Effector memory CD8-positive, alpha-beta T cell (primary cell): ENCODE data around the gene MMAA.
"Not testable (repeated sequence)": the region's sequence is repeated elsewhere in the genome, so short reads cannot be mapped to it uniquely, and the experiment has no call there.

Experiments
- ATAC-seq: fragments of 150-1000 bp; cut with Tn5 transposase; replicated peaks from 2 replicates; pipeline ENCODE4 v1.10.0; 2021; ENCODE audit warnings: mild to moderate bottlenecking, moderate library complexity
- DNase-seq, 3 experiments: peaks; one replicate each; pipeline ENCODE4 v3.0.0; 2021
- H3K27ac Mint-ChIP-seq, 2 donors: one replicate each; pipeline ENCODE4 v1.8.0; 2022; ENCODE audit warnings: mild to moderate bottlenecking in 2 of 2, mixed read lengths in 2 of 2, moderate library complexity in 2 of 2
- H3K27me3 Mint-ChIP-seq, 2 donors: one replicate each; pipeline ENCODE4 v1.8.0; 2022; ENCODE audit warnings: mixed read lengths in 2 of 2
- H3K36me3 Mint-ChIP-seq: one replicate; pipeline ENCODE4 v1.8.0; 2022; ENCODE audit warnings: mild to moderate bottlenecking, moderate library complexity, mixed read lengths; ENCODE audit not compliant: insufficient read depth
- H3K4me1 Mint-ChIP-seq, 2 donors: one replicate each; pipeline ENCODE4 v1.8.0; 2022; ENCODE audit warnings: low read depth in 2 of 2, mixed read lengths in 2 of 2
- H3K4me3 Mint-ChIP-seq, 2 donors: one replicate each; pipeline ENCODE4 v1.8.0; 2022; ENCODE audit warnings: mild to moderate bottlenecking in 2 of 2, mixed read lengths in 2 of 2, moderate library complexity in 2 of 2
- H3K9me3 Mint-ChIP-seq, 2 donors: one replicate each; pipeline ENCODE4 v1.8.0; 2022; ENCODE audit warnings: mixed read lengths in 2 of 2

Gene MMAA

DNA sequence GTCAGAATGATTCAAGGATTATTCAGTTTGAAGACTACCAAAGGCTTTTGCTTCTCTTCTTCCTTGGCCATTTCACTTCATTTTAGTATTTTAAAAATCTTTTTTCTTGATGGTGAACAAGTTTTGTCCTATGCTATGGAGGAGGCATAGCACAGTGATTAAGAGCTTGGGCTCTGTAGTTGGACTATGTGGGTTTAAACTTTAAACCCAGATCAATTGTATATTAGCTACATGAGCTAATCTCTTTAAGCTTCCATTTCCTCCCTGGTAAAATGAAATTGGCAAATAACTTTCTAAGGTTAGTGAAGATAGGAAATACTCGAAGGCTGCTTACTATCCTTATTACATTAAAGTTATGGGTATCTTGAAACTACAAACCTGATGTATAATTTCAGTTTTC, 37.0 kb downstream of the MMAA start:
- no peak for ATAC-seq
- Mint-ChIP-seq H3K27ac (no peak overlapping the region), H3K9me3 (no peaks in the 10 kb centered on the region), H3K4me3 (no peak overlapping the region), H3K4me1 (no peaks in the 10 kb centered on the region), H3K36me3 (peaks cover 18% of the 10 kb centered on the region), H3K27me3 (no peaks in the 10 kb centered on the region)
- no peak for DNase-seq

DNA sequence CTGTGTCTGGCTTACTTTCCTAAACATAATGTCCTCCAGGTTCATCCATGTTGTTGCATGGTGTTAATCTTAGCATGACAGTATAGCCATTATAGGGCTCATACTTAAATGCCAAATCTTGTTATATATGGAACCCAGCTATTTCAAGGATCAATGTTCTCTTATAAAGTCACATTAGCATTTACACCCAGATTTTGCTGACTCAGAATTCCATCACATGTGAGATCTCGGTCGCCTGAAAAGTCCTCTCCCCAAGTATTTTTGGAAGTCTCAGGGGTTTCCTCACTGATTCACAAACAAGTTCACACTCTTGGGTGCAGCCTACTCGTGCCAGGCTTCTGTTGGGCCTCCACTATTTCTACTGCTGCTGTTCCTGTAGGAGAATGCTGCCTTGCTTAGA, 40.9 kb downstream of the MMAA start:
- Mint-ChIP-seq H3K4me3 (no peak overlapping the region), H3K9me3 (peaks cover 0 to 5% of the 10 kb centered on the region in 2 donors), H3K36me3 (peaks cover 9% of the 10 kb centered on the region), H3K27ac (no peak overlapping the region), H3K4me1 (no peaks in the 10 kb centered on the region), H3K27me3 (no peaks in the 10 kb centered on the region)
- ATAC-seq (no peak), DNase-seq (no peak)

DNA sequence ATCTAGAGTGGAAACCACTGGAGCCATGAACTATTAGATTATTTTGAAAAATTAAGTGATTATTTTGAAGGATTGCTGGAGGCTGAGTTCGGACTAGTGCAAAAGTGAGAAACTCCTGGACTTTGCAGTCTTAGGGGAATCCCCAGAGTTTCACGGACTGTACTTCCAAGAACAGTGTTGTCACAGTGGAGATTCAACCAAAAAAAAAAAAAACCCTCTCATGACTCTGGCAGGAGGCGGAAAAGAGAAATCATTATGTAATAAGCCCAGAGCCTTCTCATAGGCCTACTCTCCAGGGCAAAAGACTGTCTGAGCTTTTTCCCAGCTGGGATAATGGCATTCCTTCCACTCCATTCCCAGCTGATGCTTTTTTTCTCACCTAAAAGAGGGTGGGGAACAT, 44.0 kb downstream of the MMAA start:
- H3K9me3 Mint-ChIP-seq = peaks cover 0 to 5% of the 10 kb centered on the region in 2 donors
- ATAC-seq (no peak), DNase-seq (no peak)
- no peaks in the 10 kb centered on the region for H3K4me1 Mint-ChIP-seq
- H3K4me3 Mint-ChIP-seq = no peak overlapping the region
- no peaks in the 10 kb centered on the region for H3K27me3 Mint-ChIP-seq
- no peak overlapping the region for H3K27ac Mint-ChIP-seq
- H3K36me3 Mint-ChIP-seq = no peaks in the 10 kb centered on the region

DNA sequence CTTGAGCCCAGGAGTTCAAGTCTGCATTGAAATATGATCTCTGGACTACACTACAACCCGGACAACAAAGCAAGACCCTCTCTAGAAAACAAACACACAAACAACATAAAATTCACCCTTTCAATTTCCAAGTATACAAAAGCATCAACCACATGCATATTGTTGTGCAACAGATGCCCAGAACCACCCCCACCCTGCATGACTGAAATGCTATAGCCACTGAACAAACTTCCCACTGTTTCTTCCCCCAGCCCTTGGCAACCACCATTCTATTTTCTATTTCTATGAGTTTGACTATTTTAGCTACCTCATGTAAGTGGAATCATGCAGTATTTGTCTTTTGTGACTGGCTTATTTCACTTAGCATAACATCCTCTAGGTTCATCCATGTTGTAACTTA, 46.6 kb downstream of the MMAA start:
- peaks cover 0 to 5% of the 10 kb centered on the region in 2 donors for H3K9me3 Mint-ChIP-seq
- DNase-seq = no peak
- H3K27me3 Mint-ChIP-seq = no peaks in the 10 kb centered on the region
- H3K4me3 Mint-ChIP-seq = no peak overlapping the region
- H3K36me3 Mint-ChIP-seq = no peaks in the 10 kb centered on the region
- H3K27ac Mint-ChIP-seq = no peak overlapping the region
- ATAC-seq = no peak
- H3K4me1 Mint-ChIP-seq = no peaks in the 10 kb centered on the region

DNA sequence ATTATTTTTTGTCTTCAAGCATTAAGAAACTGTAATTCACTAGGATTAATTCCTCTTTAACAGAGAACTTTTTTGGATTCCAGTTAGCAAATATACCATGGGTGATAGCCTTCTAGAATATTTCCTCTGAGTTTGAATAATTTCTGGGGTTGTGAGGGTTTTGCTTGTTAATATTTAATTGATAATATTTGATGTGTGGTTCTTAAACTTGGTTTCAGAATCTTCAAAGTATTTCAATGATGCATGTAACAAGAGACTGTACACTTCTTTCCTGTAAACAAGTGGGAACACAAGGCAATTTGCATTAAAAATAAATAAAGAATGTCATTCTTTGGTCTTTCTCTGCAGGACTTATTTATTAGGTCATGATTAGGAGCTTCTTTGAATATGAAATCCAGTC, 51.2 kb downstream of the MMAA start:
- Mint-ChIP-seq H3K4me1 (no peaks in the 10 kb centered on the region), H3K27me3 (no peaks in the 10 kb centered on the region), H3K27ac (no peak overlapping the region), H3K9me3 (no peaks in the 10 kb centered on the region), H3K36me3 (no peaks in the 10 kb centered on the region), H3K4me3 (no peak overlapping the region)
- DNase-seq = no peak
- no peak for ATAC-seq

DNA sequence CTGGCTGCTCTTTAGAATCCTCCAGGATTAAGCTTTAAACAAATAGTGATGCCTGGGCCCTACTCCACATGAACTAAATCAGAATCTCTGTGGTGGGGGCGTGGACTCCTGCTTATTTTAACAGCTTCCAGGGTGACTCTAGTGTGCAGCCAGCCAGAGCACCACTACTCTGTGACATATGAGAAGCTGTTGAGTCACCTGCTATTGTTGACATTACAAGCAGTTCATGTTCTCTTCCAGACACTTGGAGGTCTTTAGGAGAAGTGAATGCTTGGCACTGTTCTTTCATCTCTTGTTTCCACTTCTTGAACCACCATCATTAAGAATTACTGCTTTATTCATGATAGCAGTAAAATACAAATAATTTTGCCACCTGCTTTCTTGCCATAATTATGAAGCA, 60.3 kb downstream of the MMAA start:
- H3K27ac Mint-ChIP-seq = no peak overlapping the region
- no peaks in the 10 kb centered on the region for H3K36me3 Mint-ChIP-seq
- H3K4me3 Mint-ChIP-seq = no peak overlapping the region
- no peaks in the 10 kb centered on the region for H3K4me1 Mint-ChIP-seq
- H3K27me3 Mint-ChIP-seq = peaks cover 26 to 27% of the 10 kb centered on the region in 2 donors
- ATAC-seq (no peak), DNase-seq (no peak)
- H3K9me3 Mint-ChIP-seq = peaks cover 0 to 7% of the 10 kb centered on the region in 2 donors

DNA sequence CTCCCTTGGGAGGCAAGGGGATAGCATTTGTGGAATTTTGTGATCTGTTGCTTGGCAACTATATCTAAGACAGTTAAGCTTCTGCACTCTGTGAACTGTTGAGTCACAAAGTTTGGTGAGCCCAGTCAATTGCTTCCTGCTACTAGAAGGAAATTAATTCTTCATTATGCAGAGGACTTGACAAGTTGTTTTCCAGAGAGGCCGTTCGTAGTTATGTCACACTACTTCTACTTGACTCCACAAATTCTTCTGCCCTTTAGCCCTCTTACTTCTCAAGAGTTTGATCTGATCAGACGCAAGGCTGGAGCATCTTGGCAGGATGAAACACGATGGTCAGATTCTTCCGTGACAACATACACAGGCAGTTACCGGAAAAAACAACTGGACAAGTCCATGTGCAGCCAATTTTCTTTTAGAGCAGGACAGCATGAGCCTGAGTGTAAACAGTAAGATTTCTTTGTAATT, 60.8 kb downstream of the MMAA start, which contains the start of gene C4orf51:
Gene C4orf51, plus strand, starts transcription at position 156 of the 465 bp plus-strand sequence. Its CDS starts 58 bp downstream, at position 214.
- DNase-seq (no peak), ATAC-seq (no peak)
- no peaks in the 10 kb centered on the region for H3K36me3 Mint-ChIP-seq
- no peak within 1 kb of the TSS for H3K4me3 Mint-ChIP-seq
- peaks cover 26 to 32% of the 10 kb centered on the region in 2 donors for H3K27me3 Mint-ChIP-seq
- no peak within 1 kb of the TSS for H3K27ac Mint-ChIP-seq
- peaks cover 0 to 7% of the 10 kb centered on the region in 2 donors for H3K9me3 Mint-ChIP-seq
- H3K4me1 Mint-ChIP-seq = no peaks in the 10 kb centered on the region

DNA sequence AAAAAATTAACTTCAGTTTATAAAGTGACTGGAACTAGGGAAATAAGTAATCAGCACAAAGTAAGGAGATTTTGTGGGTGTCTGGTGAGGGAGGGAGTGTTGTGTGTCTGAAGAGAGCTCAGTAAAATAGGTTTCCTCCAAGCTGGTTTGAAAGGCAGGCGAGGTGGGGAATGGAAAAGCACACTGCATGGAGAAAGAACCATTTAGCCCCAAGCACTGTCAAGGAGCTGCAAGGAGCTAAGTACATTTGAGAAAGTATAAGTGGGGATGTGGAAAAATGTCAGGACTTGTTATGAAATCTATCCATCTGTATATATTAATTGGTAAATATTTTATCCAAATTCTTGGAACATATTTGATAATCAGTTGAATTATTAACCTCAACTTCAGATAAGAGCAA, 61.7 kb downstream of the MMAA start:
- H3K4me3 Mint-ChIP-seq = no peak overlapping the region
- ATAC-seq (no peak), DNase-seq (no peak)
- no peaks in the 10 kb centered on the region for H3K4me1 Mint-ChIP-seq
- peaks cover 26 to 39% of the 10 kb centered on the region in 2 donors for H3K27me3 Mint-ChIP-seq
- no peak overlapping the region for H3K27ac Mint-ChIP-seq
- H3K36me3 Mint-ChIP-seq = no peaks in the 10 kb centered on the region
- peaks cover 0 to 7% of the 10 kb centered on the region in 2 donors for H3K9me3 Mint-ChIP-seq

DNA sequence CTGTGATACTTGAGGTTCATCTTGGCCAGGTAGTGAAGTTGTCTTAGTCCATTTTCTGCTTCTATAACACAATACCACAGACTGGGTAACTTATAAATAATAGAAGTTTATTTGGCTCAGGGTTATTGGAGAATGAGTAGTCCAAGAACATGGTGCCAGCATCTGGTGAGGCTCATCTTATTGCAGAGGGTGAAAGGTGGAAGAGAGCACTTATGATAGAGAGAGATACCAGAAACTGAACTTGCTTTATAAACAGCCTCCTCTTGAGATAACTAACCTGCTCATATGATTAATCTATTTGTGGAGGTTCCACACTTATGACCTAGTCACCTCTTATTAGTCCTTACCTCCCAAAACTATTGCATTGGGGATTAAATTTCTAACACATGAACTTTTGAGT, 62.3 kb downstream of the MMAA start:
- Mint-ChIP-seq H3K27ac (no peak overlapping the region), H3K36me3 (no peaks in the 10 kb centered on the region), H3K4me3 (no peak overlapping the region), H3K4me1 (no peaks in the 10 kb centered on the region), H3K9me3 (peaks cover 0 to 7% of the 10 kb centered on the region in 2 donors), H3K27me3 (peaks cover 26 to 39% of the 10 kb centered on the region in 2 donors)
- no peak for DNase-seq
- ATAC-seq = no peak

DNA sequence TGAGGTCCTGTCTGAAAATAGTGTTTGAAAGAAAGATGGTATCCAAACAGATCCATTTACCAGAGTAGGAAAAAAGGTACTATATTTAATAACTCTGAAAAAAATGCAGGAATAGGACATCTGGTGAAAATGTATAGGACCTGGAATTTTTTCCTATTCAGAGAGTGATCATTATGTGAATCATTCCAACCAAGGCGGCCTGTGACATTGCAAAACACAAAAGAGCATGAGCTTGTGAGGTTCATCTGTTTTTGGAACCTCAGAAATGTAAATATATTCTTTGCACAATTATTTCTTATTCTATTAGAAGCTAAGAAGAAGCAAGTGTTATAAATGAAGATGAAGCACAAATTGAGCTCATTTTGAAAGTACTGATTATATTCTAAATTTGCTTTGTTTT, 62.8 kb downstream of the MMAA start:
- H3K4me1 Mint-ChIP-seq = no peaks in the 10 kb centered on the region
- H3K36me3 Mint-ChIP-seq = no peaks in the 10 kb centered on the region
- H3K9me3 Mint-ChIP-seq = peaks cover 0 to 7% of the 10 kb centered on the region in 2 donors
- ATAC-seq = no peak
- DNase-seq = no peak
- H3K27me3 Mint-ChIP-seq = peaks cover 26 to 39% of the 10 kb centered on the region in 2 donors
- H3K4me3 Mint-ChIP-seq = no peak overlapping the region
- no peak overlapping the region for H3K27ac Mint-ChIP-seq

DNA sequence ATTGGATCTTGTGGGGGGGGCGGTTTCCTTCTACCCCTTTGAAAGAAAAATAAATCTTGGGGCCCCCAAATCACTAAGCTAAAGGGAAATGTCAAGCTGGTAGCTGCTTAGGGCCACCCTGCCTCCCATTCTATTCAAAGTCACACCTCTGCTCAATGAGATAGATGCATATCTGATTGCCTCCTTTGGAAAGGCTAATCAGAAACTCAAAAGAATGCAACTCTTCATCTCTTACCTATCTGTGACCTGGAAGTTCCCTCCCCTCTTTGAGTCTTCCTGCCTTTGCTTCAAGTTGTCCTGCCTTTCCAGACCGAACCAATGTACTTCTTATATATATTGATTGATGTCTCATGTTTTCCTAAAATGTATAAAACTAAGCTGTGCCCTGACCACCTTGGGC, 67.8 kb downstream of the MMAA start:
- H3K27ac Mint-ChIP-seq = no peak overlapping the region
- no peaks in the 10 kb centered on the region for H3K9me3 Mint-ChIP-seq
- no peak overlapping the region for H3K4me3 Mint-ChIP-seq
- DNase-seq = no peak
- no peaks in the 10 kb centered on the region for H3K36me3 Mint-ChIP-seq
- ATAC-seq = no peak
- peaks cover 0 to 1% of the 10 kb centered on the region in 2 donors for H3K4me1 Mint-ChIP-seq
- peaks cover 0 to 33% of the 10 kb centered on the region in 2 donors for H3K27me3 Mint-ChIP-seq

DNA sequence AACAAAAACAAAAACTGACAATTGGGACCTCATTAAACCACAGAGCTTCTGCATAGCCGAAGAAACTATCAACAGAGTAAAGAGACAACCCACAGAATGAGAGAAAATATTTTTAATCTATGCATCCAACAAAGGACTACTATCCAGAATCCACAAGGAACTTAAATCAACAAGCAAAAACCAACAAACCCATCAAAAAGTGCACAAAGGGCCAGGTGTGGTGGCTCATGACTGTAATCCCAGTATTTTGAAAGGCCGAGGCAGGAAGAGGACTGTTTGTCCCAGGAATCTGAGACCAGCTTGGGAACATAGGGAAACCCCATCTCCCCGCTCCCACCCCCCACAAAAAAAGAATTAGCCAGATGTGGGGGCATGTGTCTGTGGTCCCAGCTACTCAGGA, 71.4 kb downstream of the MMAA start:
- peaks cover 0 to 1% of the 10 kb centered on the region in 2 donors for H3K4me1 Mint-ChIP-seq
- H3K27me3 Mint-ChIP-seq = peaks cover 0 to 18% of the 10 kb centered on the region in 2 donors
- no peaks in the 10 kb centered on the region for H3K36me3 Mint-ChIP-seq
- ATAC-seq (no peak), DNase-seq (no peak)
- no peak overlapping the region for H3K27ac Mint-ChIP-seq
- no peaks in the 10 kb centered on the region for H3K9me3 Mint-ChIP-seq
- no peak overlapping the region for H3K4me3 Mint-ChIP-seq

DNA sequence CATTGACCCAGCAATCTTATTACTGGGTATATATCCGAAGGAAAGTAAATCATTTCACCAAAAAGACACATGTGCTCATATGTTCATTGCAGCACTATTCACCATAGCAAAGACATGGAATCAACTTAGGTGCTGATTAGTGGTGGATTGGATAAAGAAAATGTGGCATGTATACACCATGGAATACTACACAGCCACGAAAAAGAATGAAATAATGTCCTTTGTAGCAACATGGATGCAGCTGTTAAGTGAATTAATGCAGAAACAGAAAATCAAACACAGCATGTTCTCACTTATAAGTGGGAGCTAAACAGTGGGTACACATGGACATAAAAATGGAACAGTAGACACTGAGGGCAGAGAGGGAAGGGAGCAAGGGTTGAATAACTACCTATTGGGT, 72.2 kb downstream of the MMAA start:
- not testable (repeated sequence) for H3K36me3 Mint-ChIP-seq, H3K9me3 Mint-ChIP-seq, ATAC-seq, H3K4me3 Mint-ChIP-seq, H3K4me1 Mint-ChIP-seq, H3K27ac Mint-ChIP-seq, DNase-seq
- peaks cover 0 to 17% of the 10 kb centered on the region in 2 donors for H3K27me3 Mint-ChIP-seq

DNA sequence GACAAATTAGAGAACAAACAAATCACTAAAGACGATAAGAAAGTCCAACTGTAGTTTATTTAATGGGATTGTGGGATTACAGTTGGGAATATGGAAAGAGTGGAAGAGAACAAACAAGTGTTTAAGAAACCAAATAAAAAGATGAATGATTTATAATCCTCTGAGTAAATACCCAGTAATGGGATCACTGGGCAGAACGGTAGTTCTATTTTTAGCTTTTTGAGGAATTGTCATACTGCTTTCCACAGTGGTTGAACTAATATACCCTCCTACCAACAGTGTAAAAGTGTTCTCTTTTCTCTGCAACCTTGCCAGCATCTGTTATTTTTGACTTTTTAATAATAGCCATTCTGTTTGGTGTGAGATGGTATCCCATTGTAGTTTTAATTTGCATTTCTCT, 75.7 kb downstream of the MMAA start:
- Mint-ChIP-seq H3K4me1 (no peaks in the 10 kb centered on the region), H3K9me3 (no peaks in the 10 kb centered on the region)

DNA sequence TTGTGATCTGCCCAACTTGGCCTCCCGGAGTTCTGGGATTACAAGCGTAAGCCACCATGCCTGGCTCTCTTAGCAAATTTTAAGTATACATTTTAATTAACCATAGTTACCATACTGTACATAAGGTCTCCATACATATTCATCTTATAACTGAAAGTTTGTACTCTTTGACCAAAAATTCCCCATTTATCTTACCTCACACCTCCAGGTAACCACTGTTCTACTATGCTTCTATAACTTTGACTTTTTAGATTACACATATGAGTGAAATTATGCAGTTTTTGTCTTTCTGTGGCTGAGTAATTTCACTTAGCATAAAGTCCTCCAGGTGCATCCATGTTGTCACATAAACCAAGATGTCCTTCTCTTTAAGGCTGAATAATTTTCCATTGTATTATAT, 78.1 kb downstream of the MMAA start:
- Mint-ChIP-seq H3K4me1 (no peaks in the 10 kb centered on the region), H3K9me3 (no peaks in the 10 kb centered on the region), H3K27ac (no peak overlapping the region), H3K27me3 (peaks cover 21 to 35% of the 10 kb centered on the region in 2 donors), H3K4me3 (no peak overlapping the region), H3K36me3 (no peaks in the 10 kb centered on the region)
- DNase-seq = no peak
- ATAC-seq = no peak

More for the DNA sequence above, 75.7 kb downstream of the MMAA start:
- Mint-ChIP-seq H3K27ac (no peak overlapping the region), H3K4me3 (no peak overlapping the region), H3K36me3 (no peaks in the 10 kb centered on the region), H3K27me3 (peaks cover 11% of the 10 kb centered on the region in 2 donors)
- DNase-seq (no peak), ATAC-seq (no peak)
